Activated CD8-positive, alpha-beta memory T cell treated with anti-CD3 and anti-CD28 coated beads for 36 hours (primary cell): ENCODE results near the gene MRPS7. TPM values are rescaled to one million over a fixed set of nuclear protein-coding genes. Genes with fewer than 3 reads are reported as not detected.

Source experiments
- CTCF ChIA-PET: fragments of 350-600 bp; sonication (Branson Sonifier 250); formaldehyde crosslinking; loops from one replicate; lab custom pipeline; 2021; ENCODE audit warnings: antibody characterized with exemption; lab: Charles Lee
- POLR2A ChIA-PET: fragments of 350-600 bp; sonication (Branson Sonifier 250); formaldehyde crosslinking; loops from one replicate; lab custom pipeline; 2021; ENCODE audit warnings: antibody characterized with exemption; lab: Charles Lee
- total RNA-seq, 2 experiments: library from RNA; stranded (reverse); gene quantifications; one replicate each; pipeline ENCODE4 v1.2.3, GENCODE V29; 2021

Gene MRPS7
- total RNA-seq, 2 experiments from 2014 or later, result 98.9 to 102 TPM

- CTCF ChIA-PET, result interaction anchor here (0.6 to 2.1 kb wide), 3 partner anchors 10 to 114 kb away, joined by 3 to 6 read pairs (median 4); no protein-coding TSS in a partner anchor
- POLR2A ChIA-PET, result interaction anchor here (0.7 to 1.6 kb wide), 2 partner anchors 18 to 253 kb away, joined by 3 to 6 read pairs; no protein-coding TSS in a partner anchor
These were observed 54.0 kb downstream of the MRPS7 start for GRCh38 chr17:75315541-75316243.

Other genes with a start within 250 kb of the MRPS7 start
- gene MRPL58, start 249.2 kb upstream of the MRPS7 start, total RNA-seq, result 10 to 100 TPM; 65.5 to 66.5 TPM
- 100 to 1,000 TPM; 175 to 181 TPM for gene ATP5PD, start 214.9 kb upstream of the MRPS7 start, total RNA-seq
- gene KCTD2, start 214.7 kb upstream of the MRPS7 start, total RNA-seq, result 10 to 100 TPM; 16.8 to 19.1 TPM
- gene SLC16A5, start 173.9 kb upstream of the MRPS7 start, total RNA-seq, result 1 to 10 TPM; 2.3 to 2.8 TPM
- gene ARMC7, start 151.9 kb upstream of the MRPS7 start, total RNA-seq, result 10 to 100 TPM; 10.8 to 11.8 TPM
- gene NT5C, start 130.1 kb upstream of the MRPS7 start, total RNA-seq, result 10 to 100 TPM; 77.0 to 81.4 TPM
- 100 to 1,000 TPM; 233 to 238 TPM for gene JPT1, start 107.4 kb upstream of the MRPS7 start, total RNA-seq
- gene SUMO2, start 78.9 kb upstream of the MRPS7 start, total RNA-seq, result 100 to 1,000 TPM; 634 to 647 TPM
- 100 to 1,000 TPM; 141 to 151 TPM for gene NUP85, start 56.2 kb upstream of the MRPS7 start, total RNA-seq
- gene GGA3, start 273 bp upstream of the MRPS7 start, total RNA-seq, result 10 to 100 TPM; 67.5 to 68.8 TPM
- gene MIF4GD, start 9.4 kb downstream of the MRPS7 start, total RNA-seq, result 10 to 100 TPM; 42.4 to 43.9 TPM
- 100 to 1,000 TPM; 136 to 141 TPM for gene SLC25A19, start 27.6 kb downstream of the MRPS7 start, total RNA-seq
- gene GRB2, start 143.8 kb downstream of the MRPS7 start, total RNA-seq, result 100 to 1,000 TPM; 181 to 182 TPM
- 10 to 100 TPM; 61.5 TPM for gene TMEM94, start 194.8 kb downstream of the MRPS7 start, total RNA-seq